ENCODE measurements around the gene KCNG3.

Gene KCNG3

GRCh38 chr2:42503291-42503690 is 9.5 kb upstream of the KCNG3 start:
- TF ChIP-seq, protein P1, sequence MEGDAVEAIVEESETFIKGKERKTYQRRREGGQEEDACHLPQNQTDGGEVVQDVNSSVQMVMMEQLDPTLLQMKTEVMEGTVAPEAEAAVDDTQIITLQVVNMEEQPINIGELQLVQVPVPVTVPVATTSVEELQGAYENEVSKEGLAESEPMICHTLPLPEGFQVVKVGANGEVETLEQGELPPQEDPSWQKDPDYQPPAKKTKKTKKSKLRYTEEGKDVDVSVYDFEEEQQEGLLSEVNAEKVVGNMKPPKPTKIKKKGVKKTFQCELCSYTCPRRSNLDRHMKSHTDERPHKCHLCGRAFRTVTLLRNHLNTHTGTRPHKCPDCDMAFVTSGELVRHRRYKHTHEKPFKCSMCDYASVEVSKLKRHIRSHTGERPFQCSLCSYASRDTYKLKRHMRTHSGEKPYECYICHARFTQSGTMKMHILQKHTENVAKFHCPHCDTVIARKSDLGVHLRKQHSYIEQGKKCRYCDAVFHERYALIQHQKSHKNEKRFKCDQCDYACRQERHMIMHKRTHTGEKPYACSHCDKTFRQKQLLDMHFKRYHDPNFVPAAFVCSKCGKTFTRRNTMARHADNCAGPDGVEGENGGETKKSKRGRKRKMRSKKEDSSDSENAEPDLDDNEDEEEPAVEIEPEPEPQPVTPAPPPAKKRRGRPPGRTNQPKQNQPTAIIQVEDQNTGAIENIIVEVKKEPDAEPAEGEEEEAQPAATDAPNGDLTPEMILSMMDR (IDR thresholded peaks at IDR 0.05; ENCODE audit: low read depth, low read length): no peak
- H3K4me3 ChIP-seq (replicated peaks in 1 of 2; ENCODE audit: low read depth in 2 of 2, low read length in 2 of 2): no peak overlapping the region
- no peak for DNase-seq (ENCODE audit: low read depth in 2 of 2)

DNA sequence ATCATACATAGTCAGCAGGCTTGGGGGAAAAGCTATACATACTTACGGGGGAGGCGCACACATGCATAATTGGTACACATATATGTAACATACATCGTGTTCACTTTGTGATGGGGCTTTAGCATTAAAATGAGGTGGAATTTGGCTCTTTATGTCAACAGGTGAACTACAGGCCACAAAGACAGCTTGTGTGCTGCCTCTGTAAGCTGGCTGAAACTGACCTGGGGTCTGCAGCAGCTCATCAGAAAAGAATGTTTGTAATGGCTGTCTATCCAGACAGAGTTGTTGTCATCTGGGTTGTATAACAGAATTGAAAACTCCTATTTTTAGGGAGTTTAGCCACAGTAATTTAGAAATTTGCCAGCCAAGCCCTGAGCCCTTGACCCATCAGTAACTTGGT is 4.7 kb upstream of the KCNG3 start:
- TF ChIP-seq, protein P1 (IDR thresholded peaks at IDR 0.05; ENCODE audit: low read depth, low read length): no peak
- no peak overlapping the region for H3K4me3 ChIP-seq (replicated peaks in 1 of 2; ENCODE audit: low read depth in 2 of 2, low read length in 2 of 2)
- DNase-seq (ENCODE audit: low read depth in 2 of 2): no peak

DNA sequence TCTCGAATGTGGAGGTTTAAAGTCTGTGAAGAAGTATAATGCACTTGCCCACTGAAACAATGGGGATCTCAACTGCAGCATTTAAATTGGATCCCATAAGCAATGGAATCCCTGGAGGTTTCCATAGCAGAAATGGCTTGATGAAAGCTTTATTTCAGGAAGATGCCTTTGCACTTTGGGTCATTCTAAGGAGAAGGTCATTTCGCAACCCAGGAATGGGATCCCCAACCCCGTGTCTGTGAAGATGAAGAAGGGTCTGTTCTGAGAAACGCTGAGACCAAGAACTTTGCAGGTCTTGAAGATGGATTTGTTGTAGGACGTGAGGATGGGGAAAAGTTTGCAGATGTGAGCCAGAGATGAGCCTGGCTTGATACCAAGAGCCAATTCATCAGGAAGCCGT is 1.8 kb upstream of the KCNG3 start:
- TF ChIP-seq, protein P1 (IDR thresholded peaks at IDR 0.05; ENCODE audit: low read depth, low read length): no peak
- H3K4me3 ChIP-seq (replicated peaks in 1 of 2; ENCODE audit: low read depth in 2 of 2, low read length in 2 of 2): no peak overlapping the region
- no peak for DNase-seq (ENCODE audit: low read depth in 2 of 2)

DNA sequence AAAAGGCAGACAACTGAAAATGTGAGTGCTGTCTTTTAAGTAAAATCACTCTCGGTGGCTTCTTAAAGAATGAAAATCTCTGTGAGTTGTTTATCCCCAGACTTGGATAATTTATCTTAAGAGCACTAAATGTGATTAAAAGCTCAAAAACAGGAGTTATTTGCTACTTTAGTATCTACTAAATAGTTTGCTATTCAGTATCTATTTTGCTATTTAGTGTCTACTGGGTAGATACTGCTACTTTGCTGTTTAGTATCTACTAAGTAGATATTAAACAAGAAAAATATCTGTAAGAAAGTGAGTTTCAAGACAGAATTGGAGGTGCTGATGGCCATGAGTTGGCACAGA is 1.4 kb upstream of the KCNG3 start:
- TF ChIP-seq, protein P1 (IDR thresholded peaks at IDR 0.05; ENCODE audit: low read depth, low read length): no peak
- no peak for DNase-seq (ENCODE audit: low read depth in 2 of 2)
- no peak overlapping the region for H3K4me3 ChIP-seq (replicated peaks in 1 of 2; ENCODE audit: low read depth in 2 of 2, low read length in 2 of 2)

DNA sequence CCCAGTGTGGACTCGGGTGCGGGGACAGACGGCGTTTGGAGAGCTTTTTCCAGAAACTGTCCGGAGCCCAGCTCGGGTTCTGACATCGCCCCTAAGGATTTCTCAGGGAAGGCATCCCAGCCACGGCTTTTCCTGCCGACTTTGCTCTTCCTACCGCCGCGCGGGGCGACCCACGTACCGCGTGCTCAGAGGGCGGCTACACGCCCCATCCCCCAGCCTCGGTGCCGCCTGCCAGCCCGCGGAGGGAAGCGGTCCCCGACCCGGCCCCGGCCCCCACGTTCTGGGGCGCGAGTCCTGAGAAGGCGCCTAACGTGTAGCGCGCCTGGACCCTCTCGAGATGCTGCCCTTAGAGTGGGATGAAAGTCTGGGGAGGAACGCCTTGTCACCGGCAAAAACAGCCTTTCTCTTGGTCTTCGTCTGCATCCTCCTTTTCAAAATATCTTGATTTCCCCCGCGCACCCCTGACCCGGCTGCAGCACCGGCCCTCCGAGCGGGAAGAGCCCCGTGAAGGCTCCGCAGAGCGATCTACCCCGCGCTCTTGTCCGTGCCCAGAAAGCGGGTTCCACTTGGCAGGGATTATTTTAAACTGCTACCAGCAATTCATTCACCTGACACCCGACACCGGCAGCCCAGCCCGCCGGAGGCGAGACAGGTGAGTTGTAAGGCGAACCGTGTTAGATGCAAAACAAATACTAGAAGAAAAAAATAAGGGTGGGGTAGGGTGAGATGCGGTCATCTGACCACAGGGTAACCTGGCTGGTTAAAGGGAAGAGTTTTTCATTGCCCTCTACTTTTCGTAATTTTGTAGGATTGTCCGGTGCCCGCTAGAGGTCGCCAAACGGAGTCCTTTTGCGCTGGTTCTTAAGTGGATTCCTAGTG is 812 bp upstream of the KCNG3 start:
- TF ChIP-seq, protein P1 (IDR thresholded peaks at IDR 0.05; ENCODE audit: low read depth, low read length): peak; percentile 82
- peak overlapping the region; percentile 50 to 53 for H3K4me3 ChIP-seq (replicated peaks in 1 of 2; ENCODE audit: low read depth in 2 of 2, low read length in 2 of 2)
- peak; percentile 83 to 84 for DNase-seq (ENCODE audit: low read depth in 2 of 2)

GRCh38 chr2:42492691-42493467 is 903 bp downstream of the KCNG3 start:
- TF ChIP-seq, protein P1 (IDR thresholded peaks at IDR 0.05; ENCODE audit: low read depth, low read length): no peak
- no peak overlapping the region for H3K4me3 ChIP-seq (replicated peaks in 1 of 2; ENCODE audit: low read depth in 2 of 2, low read length in 2 of 2)
- DNase-seq (ENCODE audit: low read depth in 2 of 2): no peak

Measured in cardiac fibroblast (primary cell).